Ammon's horn (tissue), 1 donor: Measurements from ENCODE around the gene BLNK.
A peak's percentile ranks its signal among the peaks of the same experiment; 100 is the strongest.

Source experiments
- DNase-seq: peaks from one replicate; pipeline ENCODE4 v3.0.0-alpha.2; 2016; ENCODE audit warnings: low spot score

Gene BLNK

DNA sequence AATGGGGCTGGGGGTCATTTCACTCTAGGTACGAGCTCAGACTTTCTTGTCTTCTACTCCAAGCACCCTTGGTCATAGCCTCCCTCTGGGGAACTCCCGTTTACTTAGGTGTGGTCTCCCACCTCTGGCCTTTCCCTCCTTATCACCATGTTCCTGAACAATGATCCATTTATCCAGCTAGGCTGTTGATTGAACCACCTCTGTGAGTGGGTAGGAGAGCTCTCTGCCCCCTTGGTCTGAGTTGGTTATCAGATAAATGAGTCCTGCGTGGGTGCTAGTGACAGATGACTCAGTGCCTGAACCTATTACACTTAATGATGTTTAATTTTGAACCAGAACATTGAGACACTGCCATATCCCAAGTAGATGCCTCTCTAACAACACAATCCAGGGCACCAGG, 9.4 kb downstream of the BLNK start:
- no peak for DNase-seq

DNA sequence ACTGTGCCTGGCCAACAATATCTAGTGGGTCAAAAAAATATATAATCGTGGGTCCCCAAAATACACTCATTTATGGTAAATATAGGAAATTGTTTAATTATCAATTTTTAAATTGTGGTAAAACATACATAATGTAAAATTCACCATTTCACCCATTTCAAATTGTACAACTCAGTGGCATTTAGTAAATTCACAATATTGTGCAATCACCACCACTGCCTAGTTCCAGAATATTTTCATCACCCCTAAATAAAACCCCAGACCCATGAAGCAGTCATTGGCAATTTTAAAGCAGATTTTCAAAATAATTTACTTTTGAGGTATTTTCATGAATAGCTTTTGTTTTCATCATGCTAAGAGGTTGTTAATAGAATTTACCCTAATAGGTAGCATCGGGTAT, 10.2 kb downstream of the BLNK start:
- DNase-seq = no peak

DNA sequence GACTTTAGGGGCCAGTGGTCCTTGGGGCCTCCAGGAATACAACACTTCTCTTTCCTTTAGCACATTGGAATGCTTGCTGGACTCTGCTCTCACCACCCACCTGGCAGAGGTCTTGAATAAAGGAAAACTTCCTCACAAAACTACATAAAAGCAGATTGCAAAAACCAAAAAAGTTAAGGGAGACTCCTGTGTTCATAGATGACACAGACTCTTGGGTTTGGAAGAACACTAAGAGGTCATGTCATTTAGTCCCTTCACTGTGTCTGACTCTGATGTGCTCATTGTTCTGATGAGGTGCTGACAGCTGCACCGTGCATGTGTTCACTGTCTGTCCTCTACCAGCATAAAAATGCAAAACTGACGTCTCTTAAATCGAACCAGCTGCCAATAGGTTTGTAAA, 11.4 kb downstream of the BLNK start:
- DNase-seq = no peak

DNA sequence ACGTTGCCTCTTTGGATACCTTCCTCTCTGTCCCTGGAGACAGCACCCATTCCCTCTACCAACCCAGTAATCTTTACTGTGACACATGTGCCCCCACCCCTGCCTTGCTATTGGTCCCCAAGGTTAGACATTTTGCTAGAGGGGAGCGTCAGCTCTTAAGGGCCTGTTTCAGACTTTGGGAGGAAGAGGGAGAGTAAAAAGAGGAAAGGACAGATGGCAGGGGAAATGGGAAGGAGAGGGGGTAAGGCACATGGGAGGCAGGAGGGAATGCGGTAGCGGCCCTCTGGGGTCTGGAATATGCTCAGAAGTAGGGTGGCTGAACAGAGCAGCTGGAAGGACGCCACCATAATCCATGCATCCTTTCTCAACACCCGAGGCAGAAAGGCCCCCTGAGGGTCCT, 12.2 kb downstream of the BLNK start:
- peak; percentile 51 for DNase-seq

DNA sequence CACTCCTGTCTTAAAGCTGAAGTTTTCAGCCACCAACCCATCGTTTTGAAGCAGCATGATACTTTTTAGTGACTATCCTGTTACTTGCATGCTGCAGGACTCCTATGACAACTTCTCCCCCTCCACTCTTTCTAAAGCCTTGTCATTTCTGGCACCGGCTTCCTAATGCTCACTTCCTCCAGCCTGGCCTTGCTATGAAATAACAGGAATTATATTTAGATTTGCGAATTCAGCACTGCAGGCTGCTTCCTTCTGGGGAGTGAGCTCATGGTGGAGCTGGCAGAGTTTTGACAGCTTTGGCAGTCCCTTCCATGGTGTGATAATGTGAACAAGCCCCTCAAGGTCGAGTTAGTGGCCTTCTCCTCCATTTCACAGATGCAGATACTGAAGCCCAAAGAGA, 13.4 kb downstream of the BLNK start:
- DNase-seq = peak; percentile 63

DNA sequence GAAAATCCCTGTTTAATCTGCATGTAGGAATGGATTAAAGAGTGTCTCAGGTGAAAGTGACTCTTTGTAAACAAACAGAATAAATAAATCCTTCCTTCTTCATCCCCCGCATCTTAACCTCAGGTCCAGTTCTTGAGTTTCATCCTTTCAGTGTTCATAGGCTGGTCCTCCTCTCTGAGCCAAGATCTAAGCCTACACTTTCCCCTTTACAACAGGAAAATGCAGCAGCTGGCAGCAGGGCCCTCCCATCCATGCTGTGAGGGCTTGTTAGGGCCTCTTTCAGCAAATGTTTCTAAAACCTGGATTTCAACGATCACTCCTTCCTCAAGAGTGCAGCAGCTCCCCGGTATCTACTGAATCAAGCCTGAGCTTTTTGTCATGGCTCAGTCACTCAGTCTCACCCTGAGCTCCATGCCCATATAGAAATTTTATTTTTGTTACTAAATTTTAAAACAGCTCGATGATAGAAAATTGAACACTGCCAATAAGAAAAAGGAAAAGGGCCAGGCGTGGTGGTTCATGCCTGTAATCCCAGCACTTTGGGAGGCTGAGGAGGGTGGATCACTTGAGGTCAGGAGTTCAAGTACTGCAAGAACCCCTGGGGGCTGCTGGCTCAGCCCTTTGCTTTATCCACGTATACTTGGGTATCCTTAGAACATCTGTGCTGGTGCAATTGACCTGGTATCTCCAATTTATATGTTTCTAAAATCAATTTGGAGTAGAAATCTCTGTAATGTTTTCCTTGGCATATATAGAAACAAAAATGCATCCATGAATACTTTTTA, 15.6 kb downstream of the BLNK start:
- no peak for DNase-seq

DNA sequence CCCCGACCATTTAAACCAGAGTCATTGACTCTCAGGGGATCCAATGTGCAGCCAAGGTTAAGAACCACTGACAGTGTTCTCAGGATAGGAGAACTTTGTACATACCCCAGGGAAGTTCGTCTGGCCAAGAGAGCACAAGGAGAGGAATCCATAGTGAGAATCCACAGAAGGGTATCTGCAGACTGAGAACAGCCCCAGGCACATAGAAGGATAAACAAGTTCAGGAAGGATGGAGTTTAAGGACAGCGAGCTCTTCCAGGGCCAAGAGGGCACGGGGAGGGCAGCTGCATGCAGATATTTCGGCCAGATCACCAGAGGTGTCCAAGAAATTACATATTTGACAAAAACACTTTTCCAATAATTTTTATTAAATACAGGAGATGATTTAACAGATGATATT, 16.4 kb downstream of the BLNK start:
- DNase-seq = no peak

DNA sequence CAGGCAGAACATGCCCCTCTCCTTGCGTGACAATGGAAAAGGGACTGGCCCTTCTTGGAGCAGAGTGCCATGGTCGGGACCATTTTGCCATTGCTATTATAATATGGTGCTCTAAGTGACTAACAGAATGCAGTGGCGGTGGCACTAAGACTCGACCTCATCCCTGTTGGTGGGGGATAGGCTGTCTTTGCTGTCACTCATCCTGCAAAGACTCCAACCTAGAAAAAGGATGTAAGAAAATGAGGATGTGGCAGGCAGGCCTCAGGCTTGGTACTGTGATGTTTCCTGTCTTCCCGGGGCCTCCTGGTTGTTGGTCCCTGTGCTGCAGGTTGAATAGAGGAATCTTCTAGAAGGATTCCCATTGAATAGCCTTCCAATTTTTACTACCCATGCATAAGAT, 18.6 kb downstream of the BLNK start:
- no peak for DNase-seq

DNA sequence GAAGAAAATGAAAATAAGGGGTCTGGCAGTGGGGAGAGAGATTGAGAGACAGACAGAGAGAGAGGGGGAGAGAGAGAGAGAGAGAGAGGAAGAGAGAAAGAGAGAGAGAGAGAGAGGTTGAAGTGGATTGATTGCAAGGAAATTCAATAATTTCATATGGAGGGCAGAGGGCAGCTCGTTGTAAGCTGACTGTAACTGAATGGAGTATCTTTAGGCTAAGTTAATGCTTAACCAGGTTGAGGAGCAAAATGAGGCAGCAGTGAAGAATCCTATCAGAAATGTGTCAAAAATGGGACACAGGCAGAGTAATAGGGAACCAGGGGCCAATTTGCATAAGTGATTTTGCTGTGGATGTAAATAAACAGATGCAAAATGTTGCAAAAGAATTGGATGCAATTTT, 21.0 kb downstream of the BLNK start:
- DNase-seq = no peak

DNA sequence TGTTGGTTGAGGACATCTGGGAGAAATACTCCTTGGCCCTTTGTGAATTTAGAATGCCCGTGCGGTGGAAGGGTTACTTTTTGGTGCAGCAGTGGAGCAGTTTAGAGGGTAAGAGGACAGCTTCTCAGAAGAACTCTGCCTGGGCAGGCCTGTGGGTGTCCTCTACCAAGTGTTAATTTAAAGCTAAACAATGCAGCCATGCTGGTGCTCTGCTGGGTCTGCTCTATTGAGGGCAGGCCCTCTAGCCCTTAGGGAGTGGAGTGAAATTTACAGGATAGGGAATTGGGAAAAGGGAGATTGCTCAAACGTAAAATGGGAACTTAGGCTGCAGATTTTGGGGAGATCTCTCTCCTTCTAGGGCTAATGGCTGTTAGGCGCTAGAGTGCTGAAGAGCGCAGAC, 22.1 kb downstream of the BLNK start:
- DNase-seq = no peak

DNA sequence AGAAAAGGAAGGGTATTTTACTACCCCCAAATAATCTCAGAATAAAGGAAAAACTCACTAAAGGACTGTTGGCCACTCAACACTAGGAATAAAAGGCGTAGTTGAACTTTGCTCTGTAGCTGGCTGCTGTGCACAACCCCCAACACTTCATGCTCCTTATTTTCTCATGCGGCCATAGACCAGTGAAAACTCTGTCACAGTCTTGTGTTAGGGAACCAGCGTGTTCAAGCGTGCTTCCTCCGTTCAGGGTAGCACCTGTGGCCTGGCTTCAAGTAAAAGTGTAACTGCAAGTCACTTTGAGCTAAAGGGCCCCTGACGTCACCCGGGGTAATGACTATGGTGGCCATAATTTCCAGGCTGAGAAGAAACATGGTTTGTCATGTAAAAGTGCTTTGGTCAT, 27.0 kb downstream of the BLNK start:
- DNase-seq = no peak

DNA sequence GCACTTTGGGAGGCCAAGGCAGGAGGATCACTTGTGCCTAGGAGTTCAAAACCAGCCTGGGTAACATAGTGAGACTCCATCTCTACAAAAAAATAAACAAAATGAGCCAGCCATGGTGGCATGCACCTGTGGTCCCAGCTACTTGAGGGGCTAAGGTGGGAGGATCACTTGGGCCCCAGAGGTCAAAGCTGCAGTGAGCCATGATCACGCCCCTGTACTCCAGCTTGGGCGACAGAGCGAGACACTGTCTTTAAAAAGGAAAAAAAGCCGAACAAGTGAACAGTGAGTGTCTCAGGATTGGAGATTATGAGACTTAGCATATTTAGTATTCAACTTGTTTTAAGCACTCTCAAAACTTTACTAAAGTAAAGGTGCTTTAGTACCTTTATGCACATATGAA, 28.1 kb downstream of the BLNK start:
- DNase-seq = no peak

DNA sequence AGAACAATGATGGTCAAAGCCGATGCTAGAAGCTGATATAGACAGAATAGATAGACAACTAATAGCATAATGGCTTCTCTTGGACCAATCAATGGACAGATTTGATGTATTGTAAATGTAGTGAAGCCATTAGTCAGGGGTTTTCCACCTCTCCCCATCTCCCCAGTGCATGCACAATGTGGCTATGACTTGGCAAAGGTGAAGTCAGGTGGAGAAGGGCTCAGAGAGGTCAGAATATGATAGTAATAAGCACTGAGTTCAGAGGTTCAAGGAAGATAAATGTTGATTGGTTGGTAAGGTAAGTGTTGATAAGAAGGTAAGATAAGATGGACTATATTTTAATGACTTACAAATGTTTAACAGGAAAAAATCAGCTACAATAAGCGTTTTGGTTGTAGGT, 28.5 kb downstream of the BLNK start:
- no peak for DNase-seq

DNA sequence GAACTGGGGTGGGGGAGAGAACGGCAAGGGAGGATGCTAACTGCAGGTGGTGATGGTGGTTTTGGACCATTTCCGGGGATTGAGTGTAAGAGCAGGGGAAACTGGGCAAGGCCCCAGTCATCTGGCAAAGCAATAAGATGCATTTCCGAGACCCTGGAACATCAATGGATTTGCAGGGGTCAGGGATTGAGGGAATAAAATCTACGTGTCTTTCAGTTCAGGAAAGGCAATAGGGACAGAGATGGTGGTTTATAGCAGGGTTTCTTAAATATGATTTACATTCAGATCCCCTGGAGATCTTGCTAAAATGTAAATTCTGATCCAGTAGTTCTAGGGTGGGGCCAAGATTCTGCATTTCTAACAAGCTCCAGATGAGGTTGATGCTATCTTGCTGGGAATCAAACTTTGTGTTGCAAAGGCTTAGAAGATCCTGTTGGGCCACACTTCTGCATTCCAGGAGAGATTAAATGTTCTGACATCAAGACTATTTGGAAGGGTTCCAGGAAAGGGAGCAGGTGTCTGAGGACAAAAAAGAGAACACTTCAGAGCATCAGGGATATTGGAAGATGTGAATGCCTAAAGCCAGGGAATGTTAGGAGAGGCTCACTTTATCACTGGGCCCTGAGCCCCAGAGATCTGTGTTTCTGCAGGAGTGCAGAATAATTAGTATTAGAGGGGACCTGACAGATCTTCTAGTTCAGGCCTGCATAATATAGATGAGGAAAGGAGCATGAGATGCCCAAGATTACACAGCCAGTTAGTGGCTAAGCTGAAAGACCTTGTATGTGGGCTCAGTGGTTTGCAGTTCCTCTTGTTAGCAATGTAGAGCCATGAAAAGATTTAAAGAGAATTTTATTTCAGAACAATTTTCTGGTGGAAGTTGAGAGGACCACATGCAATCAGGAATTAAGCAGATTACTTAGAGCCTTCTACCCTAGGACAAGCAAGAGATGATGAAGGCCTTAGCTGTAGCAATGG, 32.4 kb downstream of the BLNK start:
- DNase-seq = no peak

DNA sequence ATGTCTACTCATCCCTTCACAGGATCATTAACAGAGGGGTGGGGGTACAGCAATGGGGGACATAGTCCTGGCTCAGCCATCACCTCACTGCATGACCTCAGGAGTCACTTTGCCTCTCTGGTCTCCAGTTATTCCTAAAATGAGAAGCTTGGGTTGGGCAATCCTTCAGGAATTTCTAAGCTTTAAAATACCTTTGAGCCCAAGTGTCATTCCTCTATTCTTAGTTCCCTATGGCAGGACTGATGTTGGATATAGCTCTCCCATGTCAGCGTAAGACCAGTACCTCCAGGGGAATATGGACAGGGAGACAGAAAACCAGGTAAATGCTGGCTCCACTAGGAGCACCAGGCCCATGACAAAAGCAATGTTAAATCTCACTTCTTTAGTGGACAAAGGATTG, 34.5 kb downstream of the BLNK start:
- no peak for DNase-seq

DNA sequence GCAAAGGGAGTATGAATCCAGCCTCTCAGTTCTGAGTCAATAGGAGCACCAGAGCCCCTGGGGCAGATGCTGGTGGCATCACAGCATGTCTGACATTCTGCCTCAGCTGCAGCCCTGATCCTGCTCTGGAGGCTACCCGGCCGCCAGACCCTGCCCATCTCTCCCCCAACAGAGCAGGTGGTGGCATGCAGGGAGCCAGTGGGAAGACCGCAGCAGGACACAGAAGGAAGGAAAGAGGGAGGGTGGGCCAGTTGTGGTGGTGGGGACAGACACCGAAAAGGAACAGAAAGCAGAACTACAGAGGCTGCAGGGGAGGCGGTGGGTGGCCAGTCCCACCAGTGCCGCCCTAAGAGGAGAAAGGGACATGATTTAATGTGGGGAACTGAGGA, 35.3 kb downstream of the BLNK start:
- peak; percentile 73 for DNase-seq

DNA sequence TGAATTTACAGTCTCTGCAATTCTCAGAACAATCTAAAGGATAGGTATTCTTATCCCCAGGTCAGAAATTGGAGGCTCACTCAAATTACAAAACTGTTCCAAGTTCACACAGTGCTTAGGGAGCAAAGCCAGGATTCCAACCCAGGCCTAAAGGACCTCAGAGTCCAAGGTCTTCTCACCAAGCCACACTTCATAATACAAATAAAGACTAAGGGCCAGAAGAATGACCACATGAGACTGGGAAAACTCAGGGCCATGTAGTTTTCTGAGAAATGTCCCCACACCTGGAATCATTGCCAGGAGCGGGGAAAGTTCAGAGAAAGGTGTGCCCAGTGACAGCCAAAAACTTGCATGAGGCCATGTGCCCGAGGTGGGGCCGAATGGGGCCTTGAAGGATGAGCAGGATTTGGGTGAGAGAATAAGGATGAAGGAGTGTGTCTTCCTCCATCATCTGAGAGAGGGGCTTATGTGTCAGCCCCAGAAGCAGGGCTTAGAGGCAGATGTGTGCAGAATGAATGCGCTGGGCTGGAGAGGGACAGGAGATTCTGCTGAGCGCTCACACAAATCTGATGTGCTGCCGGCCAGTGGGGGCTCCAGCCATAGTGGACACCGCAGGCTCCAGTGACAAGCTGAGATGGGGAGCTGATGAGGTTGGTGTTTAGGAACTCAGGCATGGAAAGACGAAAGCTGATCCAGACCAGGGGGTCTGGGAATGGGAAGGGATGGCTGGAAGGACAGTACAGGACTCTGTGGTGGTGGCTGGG, 35.9 kb downstream of the BLNK start:
- DNase-seq = no peak

DNA sequence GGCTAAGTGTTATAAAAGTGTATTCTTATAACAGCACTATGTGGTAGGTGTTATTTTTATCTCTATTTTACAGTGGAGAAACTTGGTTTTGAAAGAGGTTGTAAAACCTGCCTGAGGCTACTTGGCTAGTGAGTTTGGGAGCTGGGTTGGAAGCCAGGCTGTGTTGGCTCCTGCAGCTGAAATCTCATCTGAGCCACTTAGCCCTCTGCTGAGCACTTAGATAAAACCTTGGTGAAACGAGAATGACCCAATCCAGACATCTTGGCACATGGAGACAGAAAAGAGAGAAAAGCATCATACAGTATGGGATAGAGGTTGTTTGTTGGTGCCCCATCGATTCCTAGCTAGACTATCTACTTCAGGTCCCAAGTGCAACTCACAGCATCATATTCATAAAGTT, 37.4 kb downstream of the BLNK start:
- no peak for DNase-seq

DNA sequence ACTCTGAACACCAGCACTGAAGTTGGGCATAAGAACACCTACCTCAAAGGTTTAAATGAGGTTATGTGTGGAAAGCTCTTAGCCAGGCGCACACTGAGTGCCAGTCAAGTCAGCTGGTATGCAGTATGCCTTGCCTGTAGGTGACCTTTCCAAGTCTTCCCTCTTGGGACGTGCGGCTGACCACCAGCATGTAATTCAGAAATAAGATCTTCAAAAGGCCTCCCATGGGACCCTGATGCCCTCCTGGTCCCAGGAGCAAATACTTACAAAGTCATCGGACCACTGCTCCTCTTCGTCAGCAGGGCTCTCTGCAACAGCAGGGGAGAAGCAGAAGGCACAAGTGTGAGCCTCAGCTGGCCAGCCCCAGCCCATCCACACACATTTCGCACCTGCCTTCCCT, 40.8 kb downstream of the BLNK start:
- DNase-seq = no peak

DNA sequence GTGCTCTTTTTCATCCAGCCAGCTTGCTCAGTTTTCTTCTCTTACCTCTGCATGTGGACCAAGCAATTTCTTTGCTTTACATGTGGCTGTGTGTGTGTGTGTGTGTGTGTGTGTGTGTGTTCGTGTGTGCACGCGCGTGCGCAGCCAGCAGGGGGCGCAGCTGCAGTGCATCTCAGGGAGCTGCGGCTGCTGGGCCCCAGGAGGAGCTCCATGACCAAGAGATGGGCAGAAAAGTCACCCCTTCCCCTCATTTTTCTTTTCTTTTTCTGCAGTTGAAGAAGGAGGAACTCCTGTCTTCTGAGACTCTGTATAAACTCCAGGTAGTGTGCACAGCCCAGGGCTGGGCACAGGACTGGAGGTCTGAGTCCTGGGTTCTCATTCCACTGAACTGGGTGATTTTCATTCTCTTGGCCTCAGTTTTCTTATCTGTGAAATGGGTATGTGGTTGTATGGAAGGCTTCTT, 41.8 kb downstream of the BLNK start:
- DNase-seq = peak; percentile 76

DNA sequence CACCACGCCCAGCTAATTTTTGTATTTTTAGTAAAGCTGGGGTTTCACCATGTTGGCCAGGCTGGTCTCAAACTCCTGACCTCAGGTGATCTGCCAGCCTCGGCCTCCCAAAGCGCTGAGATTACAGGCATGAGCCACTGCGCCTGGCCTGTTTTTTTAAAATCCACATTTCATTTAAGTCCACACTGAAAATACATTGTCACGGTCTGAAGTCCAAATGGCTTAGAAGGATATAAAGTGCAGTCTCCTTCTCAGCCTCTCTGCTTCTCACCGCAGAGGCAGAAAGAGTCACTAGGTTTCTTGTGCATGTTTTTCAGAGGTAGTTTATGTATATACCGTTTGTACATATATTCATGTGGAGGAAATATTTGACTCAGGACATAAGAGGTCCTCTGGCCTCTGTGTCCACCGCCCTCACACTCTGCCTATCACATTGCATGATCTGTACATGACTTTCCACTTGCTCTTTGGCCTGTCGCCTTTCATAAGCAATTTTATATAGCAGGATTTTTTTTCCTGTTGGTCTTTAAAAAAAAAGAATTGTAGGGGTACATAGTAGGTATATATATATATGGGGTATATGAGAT, 42.9 kb downstream of the BLNK start:
- DNase-seq = no peak

DNA sequence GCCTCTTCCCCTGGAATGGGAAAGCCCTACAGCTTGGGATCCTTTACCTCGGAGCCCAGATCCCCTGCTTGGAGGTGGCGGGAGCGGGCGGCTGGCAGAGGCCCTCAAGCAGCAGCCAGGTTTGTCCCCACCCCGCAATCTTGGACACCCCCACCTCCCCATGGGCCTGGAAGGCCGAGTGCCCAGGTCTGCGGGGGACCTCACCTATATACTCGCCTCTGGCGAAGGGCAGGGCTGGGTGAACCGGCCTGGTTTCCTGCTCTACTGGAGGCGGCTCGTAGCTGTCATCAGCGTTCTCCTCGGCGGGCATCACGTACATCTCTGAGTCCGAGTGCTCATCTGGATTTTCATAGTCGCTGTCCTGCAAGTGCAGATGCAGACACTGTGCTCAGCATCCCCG, 44.2 kb downstream of the BLNK start:
- DNase-seq = no peak
